K562 (cell line): ENCODE measurements around the gene IGF2BP1. TPM values are rescaled to one million over a fixed set of nuclear protein-coding genes. Genes with fewer than 3 reads are reported as not detected.

Source experiments
- ATAC-seq: fragments of 200-7000 bp; cut with Tn5 transposase; 3 replicates; pipeline ENCODE4 v1.9.1; 2020; ENCODE audit warnings: moderate library complexity
- BruUV-seq: library from RNA; stranded (reverse); fragments of 400-500 nt; replicated peaks from 2 replicates; lab custom pipeline; 2021; lab: Mats Ljungman, UMichigan
- CTCF ChIA-PET: fragments of 300-600 bp; formaldehyde crosslinking; extraction: SDS; loops from one replicate; lab custom pipeline; 2021; ENCODE audit warnings: low intra/inter-chr PET ratio; lab: Yijun Ruan, JAX
- POLR2A ChIA-PET: fragments of 300-600, 350-650 bp; sonication (Branson Sonifier 250); formaldehyde crosslinking; extraction: SDS; loops from one replicate; lab custom pipeline; 2021; ENCODE audit warnings: antibody characterized with exemption, inconsistent platforms; lab: Yijun Ruan, JAX
- DNase-seq, 4 experiments: peaks; one replicate each; pipeline versions ENCODE4 v3.0.0 to v3.0.0-alpha.2; 2011 to 2018; ENCODE audit warnings: low spot score in 3 of 4, mixed read lengths in 3 of 4; ENCODE audit errors: extremely low read depth in 1 of 4
- FAIRE-seq: peaks from 2 replicates; lab custom pipeline; 2011; peaks lifted over from hg19 to GRCh38; lab: Jason Lieb, UNC
- H2AFZ ChIP-seq: 2 replicates; pipeline ENCODE4 v1.6.0; 2011; ENCODE audit warnings: low read depth, low read length, control low read depth, inconsistent platforms
- H3K27ac ChIP-seq: fragments of 200-600 bp; 3 replicates; pipeline ENCODE4 v1.8.0; 2011; ENCODE audit warnings: low read depth, mild to moderate bottlenecking, control low read depth, inconsistent platforms, low read length, moderate library complexity, mixed read lengths; ENCODE audit errors: extremely low read depth
- H3K27me3 ChIP-seq, 2 experiments: fragments of 300-600 bp in 1 of 2; 2 replicates in 1 of 2; 3 replicates in 1 of 2; pipeline versions ENCODE4 v1.6.0 to v1.8.0; 2011; ENCODE audit warnings: inconsistent platforms in 2 of 2, low read length in 2 of 2, mild to moderate bottlenecking in 1 of 2, mixed read lengths in 1 of 2, moderate library complexity in 1 of 2; ENCODE audit not compliant: control insufficient read depth in 2 of 2, insufficient read depth in 2 of 2
- H3K36me3 ChIP-seq: fragments of 300-600 bp; 3 replicates; pipeline ENCODE4 v1.8.0; 2011; ENCODE audit warnings: mild to moderate bottlenecking, low read length, inconsistent platforms; ENCODE audit not compliant: control insufficient read depth, insufficient read depth
- H3K4me1 ChIP-seq, 2 experiments: fragments of 200-600 bp in 1 of 2; replicated peaks in 1 of 2; 2 replicates in 1 of 2; 3 replicates in 1 of 2; pipeline versions ENCODE4 v1.5.1 to v1.8.0; 2011; ENCODE audit warnings: inconsistent platforms in 2 of 2, low read length in 2 of 2, mild to moderate bottlenecking in 1 of 2, mixed read lengths in 1 of 2, moderate library complexity in 1 of 2; ENCODE audit not compliant: control insufficient read depth in 2 of 2, insufficient read depth in 2 of 2
- H3K4me2 ChIP-seq: 2 replicates; pipeline ENCODE4 v1.6.1; 2011; ENCODE audit warnings: low read length, control low read depth, inconsistent platforms, mixed read lengths; ENCODE audit not compliant: insufficient read depth
- H3K4me3 ChIP-seq: fragments of 200-600 bp; sonication (generic), shearing (Covaris generic); 2 replicates; pipeline ENCODE4 v1.5.1; 2016; ENCODE audit warnings: control low read depth, inconsistent platforms
- H3K79me2 ChIP-seq: fragments of 200-600 bp; 3 replicates; pipeline ENCODE4 v1.8.0; 2011; ENCODE audit warnings: low read length, inconsistent platforms; ENCODE audit not compliant: control insufficient read depth, insufficient read depth
- H3K9ac ChIP-seq, 2 experiments: 2 replicates each; pipeline versions ENCODE4 v1.6.0 to v1.6.1; 2011; ENCODE audit warnings: low read depth in 2 of 2, low read length in 2 of 2, control low read depth in 1 of 2, inconsistent platforms in 1 of 2, mild to moderate bottlenecking in 1 of 2, mixed read lengths in 1 of 2; ENCODE audit not compliant: insufficient read depth in 1 of 2
- H3K9me1 ChIP-seq: one replicate; pipeline ENCODE4 v1.6.0; 2011; ENCODE audit warnings: inconsistent platforms, mild to moderate bottlenecking, low read length, moderate library complexity; ENCODE audit not compliant: control insufficient read depth, insufficient read depth
- H3K9me3 ChIP-seq: replicated peaks from 2 replicates; pipeline ENCODE4 v1.5.1; 2011; ENCODE audit warnings: low read depth, low read length, inconsistent platforms; ENCODE audit not compliant: control insufficient read depth, insufficient read depth
- H4K20me1 ChIP-seq: replicated peaks from 2 replicates; pipeline ENCODE4 v1.6.1; 2011; ENCODE audit warnings: low read length, inconsistent platforms, mixed read lengths; ENCODE audit not compliant: control insufficient read depth, insufficient read depth
- BRD9 ChIP-seq: fragments of 450-650 bp; IDR thresholded peaks from 2 replicates; pipeline ENCODE4 v1.6.1; 2018; ENCODE audit warnings: low read depth; ENCODE audit not compliant: partially characterized antibody
- CBX8 ChIP-seq: fragments of 200-600 bp; sonication (generic); IDR thresholded peaks from 2 replicates; pipeline ENCODE4 v1.6.1; 2012; ENCODE audit warnings: borderline replicate concordance, mixed run types, low read depth, mild to moderate bottlenecking, moderate library complexity, mixed read lengths, low read length, control low read depth, inconsistent platforms; ENCODE audit not compliant: poor library complexity, severe bottlenecking; ENCODE audit errors: extremely low read depth
- DMBX1 ChIP-seq: fragments of 250-450 bp; sonication (Bioruptor Pico); IDR thresholded peaks from 2 replicates; pipeline ENCODE4 v1.8.0; 2022; ENCODE audit warnings: inconsistent platforms, mild to moderate bottlenecking, moderate library complexity, borderline replicate concordance
- HDGF ChIP-seq: fragments of 450-650 bp; IDR thresholded peaks from 2 replicates; pipeline ENCODE4 v1.6.1; 2016
- HMBOX1 ChIP-seq: sonication (generic); IDR thresholded peaks from 2 replicates; pipeline ENCODE4 v1.6.1; 2016
- KDM4B ChIP-seq, 2 experiments: fragments of 450-650 bp in 1 of 2; sonication (generic) in 1 of 2; IDR thresholded peaks; 2 replicates each; pipeline ENCODE4 v1.6.1; 2016 to 2017; ENCODE audit warnings: borderline replicate concordance in 2 of 2, antibody characterized with exemption in 1 of 2, low read depth in 1 of 2, mild to moderate bottlenecking in 1 of 2
- MTA2 ChIP-seq: fragments of 450-650 bp; IDR thresholded peaks from 2 replicates; pipeline ENCODE4 v1.6.1; 2016; ENCODE audit warnings: low read depth
- NCOR1 ChIP-seq: fragments of 450-650 bp; IDR thresholded peaks from 2 replicates; pipeline ENCODE4 v1.6.1; 2016; ENCODE audit warnings: mild to moderate bottlenecking, moderate library complexity
- NFE2L1 ChIP-seq: fragments of 450-650 bp; IDR thresholded peaks from 2 replicates; pipeline ENCODE4 v1.6.1; 2016; ENCODE audit warnings: missing genetic modification characterization, low read depth, mild to moderate bottlenecking, missing compliant biosample characterization, moderate library complexity, borderline replicate concordance
- NUFIP1 ChIP-seq: fragments of 450-650 bp; IDR thresholded peaks from 2 replicates; pipeline ENCODE4 v1.6.1; 2018; ENCODE audit not compliant: partially characterized antibody
- RAD51 ChIP-seq: fragments of 450-650 bp; IDR thresholded peaks from 2 replicates; pipeline ENCODE4 v1.7.1; 2016; ENCODE audit warnings: low read depth, mild to moderate bottlenecking, borderline replicate concordance
- TAL1 ChIP-seq: fragments of 450-650 bp; IDR thresholded peaks from 2 replicates; pipeline ENCODE4 v1.6.1; 2016; ENCODE audit warnings: mild to moderate bottlenecking
- ZNF197 ChIP-seq: fragments of 200-800 bp; sonication (Bioruptor generic); IDR thresholded peaks from 2 replicates; pipeline ENCODE4 v1.6.1; 2016; ENCODE audit warnings: low read depth, missing genetic modification characterization, missing compliant biosample characterization
- ZNF644 ChIP-seq: fragments of 200-800 bp; sonication (Bioruptor generic); IDR thresholded peaks from 2 replicates; pipeline ENCODE4 v1.6.1; 2016; ENCODE audit warnings: low read depth, missing genetic modification characterization, missing compliant biosample characterization
- ZNF830 ChIP-seq: fragments of 250-450 bp; sonication (Bioruptor Pico); IDR thresholded peaks from 2 replicates; pipeline ENCODE4 v1.5.0; 2021; ENCODE audit warnings: mild to moderate bottlenecking
- WGBS: fragments of 100-300 bp; shearing (Covaris generic); methylation state at CpG from one replicate; pipeline ENCODE4 v1.1.6; 2016; ENCODE audit warnings: low coverage, mixed read lengths; ENCODE audit not compliant: insufficient coverage; ENCODE audit errors: missing lambda C conversion rate; 5-methylcytosine and 5-hydroxymethylcytosine counted together
- in situ Hi-C: fragments of 300-500 bp; cut with MboI; formaldehyde crosslinking; loops from 4 replicates; pipeline ENCODE4 v1.15.0; 2018; ENCODE audit warnings: inconsistent platforms, mixed read lengths
- intact Hi-C: fragments of 100-400 bp; cut with micrococcal nuclease; formaldehyde crosslinking; loops from 2 replicates; pipeline ENCODE4 v1.14.2; 2022
- polyA plus RNA-seq, 8 experiments: library from polyadenylated mRNA; depleted of rRNA in 4 of 8; stranded (reverse) in 5 of 8; unstranded in 3 of 8; fragments of >200 nt; fragmentation: Nextera tagmentation in 2 of 8; fragmentation: Illumina TruSeq in 1 of 8; extraction: Ambion mirVana in 2 of 8; extraction: Trizol in 1 of 8; gene quantifications; 2 replicates each; pipeline versions ENCODE4 v1.2.1 to v1.2.3, GENCODE V29; 2011 to 2014; ENCODE audit warnings: inconsistent platforms in 1 of 8, missing spikeins in 1 of 8
- total RNA-seq, 7 experiments: library from RNA; depleted of rRNA in 6 of 7; stranded (reverse); fragments of >200 nt in 6 of 7; fragmentation: Illumina TruSeq in 2 of 7; extraction: Trizol in 2 of 7; gene quantifications; 2 replicates each; pipeline versions ENCODE4 v1.2.1 to v1.2.3, GENCODE V29; 2011 to 2021; ENCODE audit warnings: low replicate concordance in 1 of 7
- TF ChIP-seq, protein P1 (sequence below): fragments of 450-650 bp; IDR thresholded peaks from 2 replicates; pipeline ENCODE4 v1.6.1; 2016; ENCODE audit warnings: missing biosample characterization, missing genetic modification characterization
- TF ChIP-seq, protein P2 (sequence below): sonication (generic); formaldehyde crosslinking; IDR thresholded peaks from 2 replicates; pipeline ENCODE4 v1.8.1; 2023; ENCODE audit warnings: mild to moderate bottlenecking, missing genetic modification reagents

Gene IGF2BP1
- total and polyA plus RNA-seq, 9 of the 15 experiments (the other 6 are each of a cell fraction or from before 2014, with no cell fraction given) = 13.0 to 318 (median 53.6) TPM

GRCh38 chr17:49028271-49028670, 31.1 kb downstream of the IGF2BP1 start (continued):
- TF ChIP-seq HMBOX1 (peak; percentile 60; the same call in 1 of the 2 replicates), TAL1 (peak; percentile 72), ZNF830 (CRISPR knock-in tag) (no peak), NFE2L1 (tag) (no peak), KDM4B (IDR thresholded peaks at IDR 0.05; ENCODE audit: borderline replicate concordance in 2 of 2, low read depth in 1 of 2) (no peak), NCOR1 (peak; percentile 60), MTA2 (peak; percentile 48; the same call in 1 of the 2 replicates), NUFIP1 (no peak)
- TF ChIP-seq, protein P1, sequence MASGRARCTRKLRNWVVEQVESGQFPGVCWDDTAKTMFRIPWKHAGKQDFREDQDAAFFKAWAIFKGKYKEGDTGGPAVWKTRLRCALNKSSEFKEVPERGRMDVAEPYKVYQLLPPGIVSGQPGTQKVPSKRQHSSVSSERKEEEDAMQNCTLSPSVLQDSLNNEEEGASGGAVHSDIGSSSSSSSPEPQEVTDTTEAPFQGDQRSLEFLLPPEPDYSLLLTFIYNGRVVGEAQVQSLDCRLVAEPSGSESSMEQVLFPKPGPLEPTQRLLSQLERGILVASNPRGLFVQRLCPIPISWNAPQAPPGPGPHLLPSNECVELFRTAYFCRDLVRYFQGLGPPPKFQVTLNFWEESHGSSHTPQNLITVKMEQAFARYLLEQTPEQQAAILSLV (tag) = no peak

GRCh38 chr17:49029801-49030200, 32.6 kb downstream of the IGF2BP1 start:
- H3K4me1 ChIP-seq = peaks cover 2 to 7% of the 10 kb centered on the region in 2 experiments; a peak in 4 of 5 replicates
- ChIA-PET POLR2A (interaction anchor here (0.6 to 1.2 kb wide), 6 partner anchors 10 to 423 kb away, joined by 3 read pairs; partner anchors contain the start of gene SNF8), CTCF (interaction anchor here (0.6 to 0.7 kb wide), 3 partner anchors 58 to 141 kb away, joined by 3 to 4 read pairs (median 4); no protein-coding TSS in a partner anchor)
- no peak overlapping the region for H3K9ac ChIP-seq
- DNase-seq (no peak), FAIRE-seq (no peak), ATAC-seq (no peak)
- no peak overlapping the region for H3K4me3 ChIP-seq
- no peak overlapping the region for H3K4me2 ChIP-seq
- peaks cover 14% of the 10 kb centered on the region for H4K20me1 ChIP-seq
- WGBS = 74% methylated on average over 2 of the region's 3 CpGs
- no peaks in the 10 kb centered on the region for H3K9me1 ChIP-seq
- in situ Hi-C loops = loop anchor here (5.0 to 25.0 kb wide), 3 partner anchors 78 to 342 kb away; partner anchors contain the start of gene TTLL6
- H2AFZ ChIP-seq = no peak overlapping the region
- intact Hi-C loops = loop anchor here (5.0 to 10.0 kb wide), 3 partner anchors 32 to 225 kb away; partner anchors contain the start of genes ATP5MC1 and IGF2BP1
- peaks cover 40% of the 10 kb centered on the region for H3K79me2 ChIP-seq
- H3K27ac ChIP-seq = no peak overlapping the region
- H3K27me3 ChIP-seq = no peaks in the 10 kb centered on the region
- TF ChIP-seq HDGF (no peak), DMBX1 (CRISPR knock-in tag) (no peak), ZNF197 (CRISPR knock-in tag) (no peak), ZNF644 (tag) (no peak), RAD51 (no peak), CBX8 (no peak), BRD9 (no peak)
- TF ChIP-seq, protein P2, sequence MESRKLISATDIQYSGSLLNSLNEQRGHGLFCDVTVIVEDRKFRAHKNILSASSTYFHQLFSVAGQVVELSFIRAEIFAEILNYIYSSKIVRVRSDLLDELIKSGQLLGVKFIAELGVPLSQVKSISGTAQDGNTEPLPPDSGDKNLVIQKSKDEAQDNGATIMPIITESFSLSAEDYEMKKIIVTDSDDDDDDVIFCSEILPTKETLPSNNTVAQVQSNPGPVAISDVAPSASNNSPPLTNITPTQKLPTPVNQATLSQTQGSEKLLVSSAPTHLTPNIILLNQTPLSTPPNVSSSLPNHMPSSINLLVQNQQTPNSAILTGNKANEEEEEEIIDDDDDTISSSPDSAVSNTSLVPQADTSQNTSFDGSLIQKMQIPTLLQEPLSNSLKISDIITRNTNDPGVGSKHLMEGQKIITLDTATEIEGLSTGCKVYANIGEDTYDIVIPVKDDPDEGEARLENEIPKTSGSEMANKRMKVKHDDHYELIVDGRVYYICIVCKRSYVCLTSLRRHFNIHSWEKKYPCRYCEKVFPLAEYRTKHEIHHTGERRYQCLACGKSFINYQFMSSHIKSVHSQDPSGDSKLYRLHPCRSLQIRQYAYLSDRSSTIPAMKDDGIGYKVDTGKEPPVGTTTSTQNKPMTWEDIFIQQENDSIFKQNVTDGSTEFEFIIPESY (CRISPR knock-in tag) = no peak
- H3K36me3 ChIP-seq = peaks cover 95% of the 10 kb centered on the region
- no TSS peak for BruUV-seq
- H3K9me3 ChIP-seq = no peaks in the 10 kb centered on the region
